Occipital lobe (tissue), 2 donors: ENCODE data around the gene CDKN1C. TPM values are rescaled to one million over a fixed set of nuclear protein-coding genes. Genes with fewer than 3 reads are reported as not detected.
"Not testable (repeated sequence)": the region's sequence is repeated elsewhere in the genome, so short reads cannot be mapped to it uniquely, and the experiment has no call there.

Source experiments
- DNase-seq: peaks from one replicate; lab custom pipeline; 2025; lab: John Stamatoyannopoulos, UW
- total RNA-seq: library from RNA; depleted of rRNA; stranded (reverse); fragments of >200 nt; gene quantifications from one replicate; pipeline ENCODE4 v1.2.3, GENCODE V29; 2014

CDKN1C gene
- total RNA-seq, 1 donor from 2014 or later: 34.5 TPM

DNA sequence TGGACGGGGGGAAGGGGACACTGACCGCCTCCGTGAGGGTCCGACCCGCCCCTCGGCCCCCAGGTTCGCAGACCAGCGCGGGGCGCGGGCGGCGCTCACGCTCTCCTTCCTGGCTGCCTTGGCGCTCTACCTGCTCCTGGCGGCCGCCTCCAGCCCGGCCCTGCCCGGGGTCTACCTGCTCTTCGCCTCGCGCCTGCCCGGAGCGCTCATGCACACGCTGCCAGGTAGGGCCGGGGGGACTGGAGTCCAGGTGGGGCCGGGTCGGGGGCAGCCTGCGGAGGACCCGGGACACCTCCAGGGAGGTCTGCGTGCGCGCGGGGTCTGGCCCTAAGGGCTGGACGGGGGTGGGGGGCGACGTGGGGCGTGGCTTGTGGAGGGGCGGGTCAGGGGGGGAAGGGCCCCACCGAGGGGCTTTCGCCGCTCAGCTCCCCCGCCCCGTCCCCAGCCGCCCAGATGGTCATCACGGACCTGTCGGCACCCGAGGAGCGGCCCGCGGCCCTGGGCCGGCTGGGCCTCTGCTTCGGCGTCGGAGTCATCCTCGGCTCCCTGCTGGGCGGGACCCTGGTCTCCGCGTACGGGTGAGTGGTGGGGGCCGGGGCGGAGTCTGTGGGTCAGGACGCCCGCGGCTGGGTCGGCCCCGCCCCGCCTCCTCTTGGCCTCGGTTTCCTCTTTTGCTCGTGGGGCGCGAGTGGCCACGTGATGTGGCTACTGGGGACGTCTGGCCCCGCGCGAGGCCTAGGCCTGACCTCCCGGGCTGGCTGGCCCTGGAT lies 23.7 kb upstream of the CDKN1C start:
- DNase-seq: no peak

DNA sequence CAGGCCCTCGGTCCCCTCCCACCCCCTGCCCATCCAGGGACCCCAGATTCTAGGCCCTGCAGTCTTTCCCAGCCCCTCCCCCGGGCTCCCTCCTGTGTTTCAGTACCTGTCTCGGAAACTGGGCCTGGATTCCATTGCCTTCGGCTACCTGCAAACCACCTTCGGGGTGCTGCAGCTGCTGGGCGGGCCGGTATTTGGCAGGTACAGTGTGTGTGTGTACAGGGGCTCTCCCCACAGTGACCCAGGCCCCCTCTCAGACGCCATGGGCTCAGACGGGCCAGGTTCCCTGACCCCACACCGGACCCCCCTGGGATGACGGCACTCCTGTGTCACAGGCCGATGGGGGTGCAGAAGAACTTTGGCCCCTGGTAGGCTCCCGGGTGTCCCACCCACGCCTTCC lies 22.6 kb upstream of the CDKN1C start:
- DNase-seq: no peak

DNA sequence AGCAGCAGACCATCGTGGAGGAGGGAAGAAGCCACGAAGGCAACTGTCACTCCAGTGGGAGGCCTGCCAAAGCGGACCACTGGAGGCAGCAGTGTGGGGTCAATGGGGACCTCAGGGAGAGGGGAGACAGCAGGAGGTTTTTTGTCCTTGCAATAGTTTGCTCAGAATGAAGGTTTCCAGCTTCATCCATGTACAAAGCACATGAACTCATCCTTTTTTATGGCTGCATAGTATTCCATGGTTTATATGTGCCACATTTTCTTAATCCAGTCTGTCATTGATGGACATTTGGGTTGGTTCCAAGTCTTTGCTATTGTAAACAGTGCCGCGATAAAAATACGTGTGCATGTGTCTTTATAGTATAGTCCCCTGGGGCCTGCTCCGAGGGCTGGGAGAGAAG lies 19.7 kb upstream of the CDKN1C start:
- DNase-seq: not testable (repeated sequence)

DNA sequence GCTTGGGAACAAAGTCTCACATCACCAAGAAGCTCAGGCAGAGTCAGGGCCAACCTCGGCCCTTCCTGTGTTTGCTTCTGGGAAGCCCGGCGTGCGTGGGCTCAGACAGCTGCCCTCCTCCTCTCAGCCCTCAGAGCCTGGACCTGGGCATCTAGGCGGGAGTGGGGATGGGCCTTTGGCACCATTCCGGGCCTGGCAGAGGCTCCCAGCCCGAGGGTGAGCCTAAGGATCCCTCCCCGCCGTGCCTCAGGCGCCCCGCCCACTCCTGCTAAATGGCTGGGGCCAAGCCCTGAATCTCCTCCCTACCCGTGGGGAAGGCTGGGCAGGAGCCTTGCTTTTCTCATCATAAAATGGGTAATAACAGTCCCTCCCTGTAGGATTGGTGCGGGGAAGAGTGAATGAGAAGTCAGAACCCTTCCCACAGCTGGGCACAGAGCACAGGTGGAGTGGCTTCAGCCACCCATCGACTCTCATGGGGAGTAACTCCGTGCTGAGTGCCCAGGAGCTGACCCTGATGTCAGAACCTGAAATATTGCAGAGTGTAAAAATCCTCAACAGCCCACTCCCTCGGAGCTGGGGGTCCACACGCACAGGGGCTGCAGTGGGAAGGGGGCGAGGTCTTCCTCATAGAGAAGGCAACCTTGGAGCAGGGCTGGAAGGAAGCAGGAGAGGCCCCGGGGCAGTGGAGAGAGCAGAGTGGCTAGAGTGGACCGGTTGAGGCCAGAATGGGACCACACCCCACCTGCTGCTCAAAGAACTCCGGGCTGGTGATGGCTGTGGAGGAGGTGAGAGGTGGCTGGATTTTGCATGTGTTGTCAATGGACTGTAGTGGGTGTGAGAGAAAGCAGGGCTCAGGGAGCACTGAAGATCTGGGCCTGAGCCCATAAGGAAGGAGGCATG lies 18.8 kb upstream of the CDKN1C start:
- DNase-seq: no peak

DNA sequence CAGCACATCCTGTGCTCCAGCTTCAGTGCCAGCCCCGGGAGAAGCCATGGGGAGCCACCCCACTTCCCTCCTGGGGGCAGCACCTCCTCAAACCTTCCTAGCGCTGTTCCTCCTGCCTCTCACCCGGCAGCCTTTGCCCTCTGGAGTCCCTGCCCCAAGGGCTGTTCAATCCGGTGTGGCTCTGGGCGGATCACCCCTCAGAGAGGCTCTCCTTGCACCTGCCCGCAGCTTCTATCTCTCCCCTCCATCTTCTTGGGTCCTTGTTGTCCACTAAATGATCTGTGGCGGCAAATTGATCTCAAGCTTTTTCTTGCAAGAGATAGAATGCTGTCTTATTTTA lies 18.1 kb upstream of the CDKN1C start:
- DNase-seq: no peak

DNA sequence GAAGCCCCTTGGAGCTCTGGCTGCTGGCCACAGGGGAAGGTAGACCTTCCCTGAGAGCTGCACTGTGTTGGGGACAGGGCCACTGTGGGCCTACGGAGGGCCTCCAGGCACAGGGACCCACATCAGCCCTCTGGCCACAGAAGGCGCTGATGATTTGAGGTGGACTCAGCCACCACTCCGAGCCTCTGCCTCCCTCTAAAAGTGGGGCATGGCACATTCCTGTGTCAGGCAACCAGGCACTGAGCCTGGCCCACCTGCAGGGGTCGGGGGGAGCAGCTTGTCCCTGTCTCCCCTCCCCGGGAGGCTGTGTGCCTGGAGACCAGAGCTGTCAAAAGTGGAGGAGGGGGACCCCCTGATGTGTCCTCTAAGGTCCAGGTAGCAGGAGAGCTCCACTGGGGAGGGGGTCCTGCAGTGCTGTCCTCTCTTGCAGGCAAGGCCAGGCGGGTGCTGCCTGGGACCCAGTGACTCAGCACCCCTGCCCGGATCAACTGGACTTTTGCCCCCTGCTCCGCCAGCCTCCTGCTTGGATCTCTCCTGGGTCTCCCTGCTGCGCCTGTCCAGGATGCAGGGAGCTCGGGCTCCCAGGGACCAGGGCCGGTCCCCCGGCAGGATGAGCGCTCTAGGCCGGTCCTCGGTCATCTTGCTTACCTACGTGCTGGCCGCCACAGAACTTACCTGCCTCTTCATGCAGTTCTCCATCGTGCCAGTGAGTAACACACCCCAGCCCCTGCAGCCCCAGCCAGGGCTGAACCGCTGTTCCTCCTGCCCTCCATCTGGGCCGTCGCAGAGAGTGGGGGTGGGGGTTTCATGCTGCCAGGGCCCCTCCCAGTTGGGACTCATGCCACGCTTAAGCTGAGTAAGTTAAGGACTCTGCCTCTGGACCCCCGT lies 17.5 kb upstream of the CDKN1C start:
- DNase-seq: no peak

DNA sequence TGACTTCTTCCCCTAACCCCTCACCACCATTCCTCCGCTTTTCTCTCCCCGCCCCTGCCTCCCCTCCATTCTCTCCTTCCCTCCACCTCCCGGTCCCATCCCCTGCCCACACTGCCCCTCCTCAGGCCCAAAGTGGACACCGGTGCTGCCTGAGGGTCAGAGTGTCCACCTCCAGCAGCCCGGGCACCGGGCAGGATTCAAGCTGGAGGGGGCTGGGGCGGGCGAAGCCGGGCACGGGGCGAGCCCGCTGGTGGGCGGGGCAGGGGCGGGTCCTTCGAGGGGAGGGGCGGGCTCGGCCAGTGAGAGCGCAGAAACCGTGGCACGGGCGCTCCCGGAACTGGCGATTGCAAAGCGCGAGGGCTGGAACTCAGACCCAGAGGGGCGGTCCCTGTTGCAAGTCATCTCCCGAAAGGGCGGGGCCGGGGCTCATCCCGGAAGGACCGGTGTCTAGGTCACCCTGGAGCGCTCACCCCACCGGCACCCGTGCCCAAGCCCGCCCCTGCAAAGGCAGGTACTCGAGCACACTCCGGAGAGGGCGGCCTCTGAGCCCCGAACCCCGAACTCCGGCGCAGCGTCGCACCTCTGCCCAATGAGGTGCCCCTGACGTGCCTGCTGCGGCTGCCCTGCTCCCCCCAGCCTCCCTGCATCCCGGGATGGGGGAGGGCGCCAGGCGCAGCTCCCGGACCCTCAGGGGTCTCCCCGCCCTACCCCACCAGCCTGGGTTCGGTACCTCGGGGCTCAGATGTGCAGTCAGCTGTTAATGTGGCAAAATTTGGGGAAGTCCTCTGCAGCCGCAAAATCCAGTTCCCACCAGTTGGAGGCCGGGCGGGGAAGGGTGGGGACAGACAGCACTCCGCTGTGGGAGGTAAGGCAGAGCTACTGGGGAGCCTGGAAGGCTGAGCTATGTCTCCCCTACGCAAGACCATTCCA lies 16.5 kb upstream of the CDKN1C start:
- peak; percentile 68 for DNase-seq

DNA sequence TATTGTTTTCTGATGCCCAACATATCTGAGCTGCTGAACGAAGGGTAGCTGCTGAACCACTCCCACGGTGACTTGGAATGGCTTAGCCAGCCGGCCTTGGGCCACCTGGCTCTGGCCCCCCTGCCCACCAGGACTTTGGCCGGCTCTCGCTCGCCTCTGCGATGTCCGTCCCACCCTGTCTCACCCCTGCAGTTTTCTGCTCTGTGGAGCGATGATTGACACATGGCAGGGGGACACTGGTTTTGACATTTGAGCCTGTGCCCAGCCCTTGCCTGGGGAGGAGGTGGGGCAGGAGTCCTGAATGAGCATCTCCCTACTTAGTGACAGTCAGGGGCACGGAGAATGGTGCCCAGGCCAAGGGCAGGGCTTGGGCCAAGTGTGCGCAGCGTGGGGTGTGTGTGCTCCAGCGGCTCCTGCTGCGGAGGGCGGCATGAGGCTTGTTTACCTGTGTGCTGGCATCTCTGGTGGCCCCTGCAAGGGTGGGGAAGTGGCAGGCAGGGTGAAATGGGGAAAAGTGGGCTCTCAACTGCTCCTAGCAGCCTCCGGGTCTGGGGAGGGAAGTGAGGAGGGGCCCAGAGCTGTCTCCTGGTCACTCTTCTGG lies 15.7 kb upstream of the CDKN1C start:
- DNase-seq: no peak

DNA sequence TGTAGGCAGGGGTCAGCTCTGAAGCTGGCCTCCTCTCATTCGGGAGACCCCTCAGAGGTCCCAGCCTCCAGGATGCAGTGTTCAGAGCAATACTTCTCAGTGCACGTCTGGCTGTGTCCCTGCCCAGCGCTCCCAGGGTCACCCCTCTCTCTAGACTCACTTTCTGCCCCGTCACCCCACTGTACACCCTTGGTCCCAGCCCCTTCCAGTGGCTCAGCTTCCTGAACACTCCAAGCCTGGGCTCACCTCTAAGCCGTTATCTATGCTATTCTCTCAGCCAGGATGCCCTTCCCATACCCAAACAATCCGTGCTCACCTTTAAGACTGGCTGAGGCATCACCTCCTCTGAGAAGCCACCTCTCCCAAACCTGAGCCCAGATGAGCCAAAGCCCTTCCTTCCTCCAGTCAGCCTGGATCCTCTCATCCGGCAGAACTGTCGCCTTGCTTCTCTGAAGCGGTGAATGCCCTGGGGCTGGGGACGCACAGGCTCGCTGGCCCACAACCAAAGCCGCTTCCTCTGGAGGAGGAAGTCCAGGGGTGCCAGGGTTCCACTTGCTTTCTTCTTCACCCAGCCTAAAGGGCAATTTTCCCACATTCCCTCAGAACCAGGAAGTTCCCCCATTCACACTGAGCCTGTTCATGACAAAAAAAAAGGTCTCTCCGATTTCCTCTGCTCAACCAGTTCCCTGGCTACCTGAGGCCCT lies 13.7 kb upstream of the CDKN1C start:
- no peak for DNase-seq

DNA sequence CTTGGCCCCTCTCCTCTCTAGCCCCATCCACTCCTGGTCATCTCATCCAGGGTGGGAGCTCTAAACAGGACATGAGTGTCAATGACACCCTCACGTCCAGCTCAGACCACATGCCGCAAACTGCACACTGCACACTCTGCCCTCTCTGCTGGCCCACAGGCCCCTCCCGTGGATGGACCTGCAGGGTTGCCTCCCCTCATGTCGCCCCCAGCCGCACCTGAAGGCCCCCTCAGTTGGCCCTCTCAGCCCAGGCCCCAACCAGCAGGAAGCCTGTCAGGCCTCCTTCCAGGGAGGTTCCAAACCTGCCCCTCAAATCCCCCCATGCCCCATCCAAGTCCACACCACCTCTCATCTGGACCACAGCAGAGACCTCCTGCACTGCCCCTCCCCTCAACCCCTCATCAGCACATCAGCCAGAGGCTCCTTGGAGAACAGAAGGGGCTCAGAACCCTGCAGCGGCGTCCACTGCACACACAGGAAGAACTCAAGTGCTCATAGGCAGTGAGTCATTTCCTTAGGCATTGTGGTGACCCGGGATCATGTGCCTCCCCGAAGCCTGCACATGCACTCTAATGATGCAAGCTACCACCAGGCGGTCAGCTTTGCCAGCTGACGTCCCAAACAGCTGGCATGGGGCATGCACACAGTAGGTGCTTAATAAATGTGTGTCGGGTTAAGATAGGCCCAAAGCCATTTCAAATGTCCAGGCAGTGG lies 12.9 kb upstream of the CDKN1C start:
- DNase-seq: no peak

DNA sequence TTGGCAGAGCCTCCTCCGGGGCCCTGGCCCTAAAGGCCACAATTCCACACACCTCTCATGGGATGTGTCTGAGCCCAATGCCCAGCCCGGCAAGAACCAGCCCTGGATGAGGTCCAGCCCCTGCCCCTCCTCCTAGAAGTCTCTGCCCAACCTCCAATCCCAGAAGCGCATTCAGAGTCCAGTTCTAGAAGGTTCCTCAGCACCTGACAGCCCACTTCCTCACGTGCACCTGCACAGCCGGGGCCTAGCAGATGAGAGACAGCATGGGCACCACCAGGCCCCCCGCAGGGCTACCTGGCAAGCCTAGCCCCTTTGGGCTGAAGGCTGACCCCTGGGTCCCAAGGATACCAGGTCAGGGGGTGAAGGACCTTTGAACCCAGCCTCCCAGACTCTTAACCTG lies 11.5 kb upstream of the CDKN1C start:
- DNase-seq: no peak

DNA sequence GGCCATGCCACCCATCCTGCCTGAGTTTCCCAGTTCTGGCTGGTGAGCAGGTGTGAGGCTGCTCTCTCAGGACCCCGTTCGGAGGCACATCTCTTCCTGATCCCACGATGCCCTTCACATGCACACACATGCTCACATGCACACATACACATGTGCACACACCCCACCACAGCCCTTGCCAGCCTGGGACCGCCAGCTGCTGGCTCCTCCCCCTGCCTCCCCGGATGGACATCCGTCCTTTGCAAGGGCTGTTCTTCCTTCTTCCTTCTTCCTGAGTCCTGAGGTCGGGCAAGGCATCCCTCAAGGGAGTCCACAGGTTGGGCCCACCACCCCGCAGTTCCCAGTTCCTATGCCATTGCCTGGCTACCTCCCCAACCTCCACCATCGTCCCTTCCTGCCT lies 10.5 kb upstream of the CDKN1C start:
- DNase-seq: no peak

DNA sequence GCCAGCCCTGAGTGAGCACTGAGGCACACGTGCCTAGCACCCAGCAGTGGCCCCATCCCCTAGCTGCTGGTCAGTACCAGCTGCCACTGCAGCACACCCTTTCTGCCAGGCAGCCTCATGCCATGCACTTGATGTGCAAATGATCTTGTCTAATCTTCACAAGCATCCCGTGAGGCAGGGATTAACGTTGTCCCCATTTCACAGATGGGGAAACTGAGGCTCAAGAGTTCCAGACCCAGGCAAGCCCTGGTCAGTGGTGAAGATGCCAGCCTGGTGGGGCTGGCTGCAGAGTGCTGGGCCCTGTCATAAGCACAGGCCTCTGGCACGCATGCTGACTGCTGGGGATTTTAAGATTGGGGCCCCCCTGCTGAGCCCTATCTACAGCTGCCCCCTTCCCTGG lies 8.4 kb upstream of the CDKN1C start:
- no peak for DNase-seq

DNA sequence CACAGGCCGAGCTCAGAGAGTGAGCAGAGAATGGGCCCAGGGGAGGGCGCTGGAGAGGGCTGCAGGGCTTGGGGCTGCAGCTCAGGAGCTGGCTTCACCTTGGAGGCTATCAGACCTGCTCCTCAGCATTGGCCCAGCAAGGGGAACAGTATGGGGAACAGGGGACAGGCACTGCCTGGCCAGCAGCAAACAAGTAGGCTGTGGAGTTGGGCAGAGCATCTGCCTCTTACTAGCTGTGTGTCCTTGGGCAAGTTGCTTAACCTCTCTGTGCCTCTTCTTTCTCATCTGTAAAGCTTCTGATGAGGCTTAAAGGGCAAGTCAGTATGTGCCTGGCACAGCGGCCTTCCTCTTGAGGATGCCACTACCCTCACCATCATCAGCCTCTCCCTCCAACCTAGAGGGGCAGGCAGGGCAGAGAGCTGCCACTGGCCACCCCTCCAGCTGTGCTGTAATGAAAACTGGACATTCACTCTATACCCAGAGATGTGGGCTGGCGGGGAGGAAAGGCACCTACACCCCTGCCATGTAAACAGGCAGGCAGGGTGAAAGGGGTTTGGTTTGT lies 7.5 kb upstream of the CDKN1C start:
- no peak for DNase-seq

DNA sequence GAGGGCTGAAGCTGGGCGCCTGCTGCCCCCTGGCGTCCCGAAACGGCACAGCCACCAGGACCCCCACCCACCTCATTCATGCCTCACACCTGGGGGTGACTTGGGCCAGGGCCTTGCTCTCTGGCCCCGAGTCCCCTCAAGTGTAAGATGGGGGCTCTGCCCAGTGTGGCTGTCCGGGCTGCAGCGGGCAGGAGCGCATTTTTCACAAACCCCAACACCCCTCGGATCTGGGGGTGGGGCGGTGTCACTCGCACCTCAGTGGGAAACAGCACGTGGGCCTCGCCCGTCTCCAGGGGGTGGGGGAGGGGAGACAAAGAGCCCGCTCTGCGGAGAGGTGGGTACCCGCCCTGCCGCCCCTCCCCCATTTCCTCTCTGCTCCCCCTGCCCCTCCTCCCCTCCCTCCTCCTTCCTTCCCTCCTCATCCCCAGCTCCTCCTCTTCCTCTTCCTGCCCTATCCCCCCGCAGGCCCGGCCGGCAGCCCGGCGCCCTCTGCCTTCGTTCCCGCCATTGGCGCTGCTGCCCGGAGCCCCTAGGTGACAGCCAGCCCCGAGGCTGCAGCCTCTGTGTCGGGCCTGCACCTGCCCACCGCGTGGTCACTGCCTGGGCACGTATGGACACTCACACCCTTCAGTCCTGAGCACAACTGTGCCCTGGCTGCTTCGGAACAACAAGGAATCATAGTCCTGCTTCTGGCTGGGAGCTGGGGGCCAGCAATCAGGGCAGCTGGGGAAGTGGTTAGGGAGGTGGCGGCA lies 6.8 kb upstream of the CDKN1C start:
- no peak for DNase-seq

DNA sequence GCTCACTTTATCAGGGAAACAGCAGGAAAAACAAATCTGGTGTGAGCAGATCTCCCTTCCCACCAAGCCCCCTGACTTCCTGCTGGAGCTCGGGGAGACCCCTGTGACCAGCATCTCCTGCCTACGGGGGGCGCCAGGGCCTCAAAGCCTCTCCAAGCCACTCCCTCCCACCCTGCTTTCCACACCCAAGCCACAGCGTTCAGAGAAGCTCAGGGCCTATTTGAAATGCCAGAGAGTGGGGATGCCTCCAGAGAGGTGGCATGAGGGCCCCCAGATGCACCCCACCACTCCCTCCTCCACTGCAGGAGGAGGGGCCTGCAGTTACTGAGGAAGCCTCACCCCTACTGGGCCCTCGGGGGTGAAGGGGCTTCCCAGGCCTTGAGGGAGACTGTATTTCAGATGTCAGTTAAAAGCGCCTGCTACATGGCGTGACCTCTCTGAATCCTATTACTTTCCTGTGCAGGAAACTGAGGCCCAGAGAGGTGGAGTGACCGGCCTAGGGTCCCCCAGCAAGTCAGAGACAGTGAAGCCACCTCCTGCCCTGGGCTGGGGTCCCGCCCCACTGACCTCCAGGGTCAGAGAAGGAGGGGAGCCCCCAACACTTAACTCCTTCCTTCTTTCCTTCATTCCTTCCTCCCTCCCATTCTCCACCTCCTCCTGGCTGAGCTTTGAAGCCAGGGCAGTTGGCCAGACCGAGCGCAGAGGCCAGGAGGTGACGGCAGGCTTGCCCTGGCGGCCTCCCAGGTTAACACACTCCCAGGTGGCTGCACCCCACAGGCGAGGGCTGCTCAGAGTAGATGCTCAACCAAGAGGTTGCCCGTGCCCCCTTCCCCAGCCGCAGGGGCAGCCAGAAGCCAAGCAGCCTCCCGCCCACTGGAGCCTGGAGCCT lies 6.0 kb upstream of the CDKN1C start:
- DNase-seq: no peak
